Panc1 (cell line): ENCODE measurements around the gene CDC123. TPM values are rescaled to one million over a fixed set of nuclear protein-coding genes. Genes with fewer than 3 reads are reported as not detected.
"Not testable (repeated sequence)": the region's sequence is repeated elsewhere in the genome, so short reads cannot be mapped to it uniquely, and the experiment has no call there.

ENCODE experiments used
- ATAC-seq: fragments of 200-7000 bp; cut with Tn5 transposase; 2 replicates; pipeline ENCODE4 v1.9.1; 2020; ENCODE audit warnings: mild to moderate bottlenecking, moderate library complexity
- BruUV-seq: library from RNA; stranded (reverse); fragments of 400-500 nt; replicated peaks from 2 replicates; lab custom pipeline; 2021; lab: Mats Ljungman, UMichigan
- CTCF ChIA-PET: fragments of 300-600 bp; sonication (Branson Sonifier 250); formaldehyde crosslinking; loops from one replicate; lab custom pipeline; 2022; ENCODE audit warnings: antibody characterized with exemption; lab: Charles Lee
- POLR2A ChIA-PET: fragments of 300-600 bp; sonication (Branson Sonifier 250); formaldehyde crosslinking; loops from one replicate; lab custom pipeline; 2022; ENCODE audit warnings: antibody characterized with exemption; lab: Charles Lee
- DNase-seq: peaks from one replicate; pipeline ENCODE4 v3.0.0-alpha.2; 2010; ENCODE audit warnings: low read depth, low spot score
- H3K27ac ChIP-seq: 2 replicates; pipeline ENCODE4 v1.5.1; 2011; ENCODE audit warnings: mild to moderate bottlenecking, low read length, inconsistent platforms
- H3K27me3 ChIP-seq: fragments of 200-500 bp; sonication (Bioruptor generic); 2 replicates; pipeline ENCODE4 v1.6.0; 2014; ENCODE audit warnings: low read length, inconsistent platforms; ENCODE audit not compliant: control insufficient read depth, insufficient read depth
- H3K36me3 ChIP-seq: fragments of 200-500 bp; sonication (Bioruptor generic); 2 replicates; pipeline ENCODE4 v1.5.1; 2014; ENCODE audit warnings: inconsistent platforms, mild to moderate bottlenecking, low read length, moderate library complexity; ENCODE audit not compliant: control insufficient read depth, insufficient read depth
- H3K4me1 ChIP-seq: 2 replicates; pipeline ENCODE4 v1.5.1; 2011; ENCODE audit warnings: inconsistent platforms, mild to moderate bottlenecking, low read length, moderate library complexity; ENCODE audit not compliant: control insufficient read depth, insufficient read depth
- H3K4me3 ChIP-seq, 2 experiments: 2 replicates each; pipeline ENCODE4 v1.5.1; 2011 to 2012; ENCODE audit warnings: low read depth in 2 of 2, low read length in 2 of 2, mild to moderate bottlenecking in 2 of 2, inconsistent platforms in 1 of 2, moderate library complexity in 1 of 2
- H3K9me3 ChIP-seq: fragments of 200-500 bp; sonication (Bioruptor generic); 2 replicates; pipeline ENCODE4 v1.5.1; 2014; ENCODE audit warnings: low read depth, mild to moderate bottlenecking, inconsistent platforms, low read length, moderate library complexity; ENCODE audit not compliant: control insufficient read depth, insufficient read depth
- POLR2AphosphoS5 ChIP-seq: IDR thresholded peaks from 2 replicates; pipeline ENCODE4 v1.6.1; 2012; ENCODE audit warnings: mild to moderate bottlenecking, low read depth, low read length, moderate library complexity
- SIN3A ChIP-seq: IDR thresholded peaks from 2 replicates; pipeline ENCODE4 v1.6.1; 2012; ENCODE audit warnings: low read depth, mild to moderate bottlenecking, low read length, moderate library complexity, borderline replicate concordance; ENCODE audit not compliant: insufficient read depth
- TCF7L2 ChIP-seq: IDR thresholded peaks from 2 replicates; pipeline ENCODE4 v1.6.1; 2011; ENCODE audit warnings: mild to moderate bottlenecking, low read depth, low read length, inconsistent platforms
- in situ Hi-C: cut with HindIII; loops from 2 replicates; pipeline ENCODE4 v1.10.0; 2016; ENCODE audit warnings: low sequenced_read_pairs, low pct_unique_long_range_greater_than_20kb
- intact Hi-C: fragments of 100-400 bp; cut with micrococcal nuclease; formaldehyde crosslinking; loops from one replicate; pipeline ENCODE4 v1.10.0; 2022; ENCODE audit not compliant: unreplicated experiment
- total RNA-seq: library from RNA; stranded (reverse); gene quantifications from one replicate; pipeline ENCODE4 v1.2.1, GENCODE V29; 2021; ENCODE audit not compliant: unreplicated experiment
- TF ChIP-seq, protein P1 (sequence below): fragments of 450-650 bp; IDR thresholded peaks from 2 replicates; pipeline ENCODE4 v1.5.1; 2017; ENCODE audit warnings: mild to moderate bottlenecking
- TF ChIP-seq, protein P2 (sequence below), 2 experiments: IDR thresholded peaks; 2 replicates each; pipeline ENCODE4 v1.6.1; 2011 to 2012; ENCODE audit warnings: low read depth in 2 of 2, control low read depth in 1 of 2, low read length in 1 of 2, mild to moderate bottlenecking in 1 of 2, moderate library complexity in 1 of 2; ENCODE audit not compliant: insufficient read depth in 1 of 2

The CDC123 gene
- total RNA-seq, 1 experiment from 2014 or later: 66.3 TPM

DNA sequence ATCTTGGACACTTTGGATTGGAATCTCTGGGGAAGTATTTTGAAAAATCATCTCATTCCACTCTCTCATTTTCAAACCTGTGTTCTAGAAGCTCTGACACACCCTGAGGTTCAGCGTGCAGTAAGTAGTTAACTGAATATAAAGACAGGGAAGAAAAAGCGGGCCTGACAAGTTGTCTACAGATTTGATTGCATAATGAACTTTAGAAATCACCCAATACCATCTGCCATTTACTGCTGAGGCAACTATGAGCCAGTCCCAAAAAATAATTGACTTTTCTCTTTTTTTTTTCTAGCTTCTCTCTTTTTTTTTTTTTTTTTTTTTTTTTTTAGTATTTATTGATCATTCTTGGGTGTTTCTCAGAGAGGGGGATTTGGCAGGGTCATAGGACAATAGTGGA is 29.5 kb downstream of the CDC123 start (continued):
- no peak for TF ChIP-seq SIN3A

DNA sequence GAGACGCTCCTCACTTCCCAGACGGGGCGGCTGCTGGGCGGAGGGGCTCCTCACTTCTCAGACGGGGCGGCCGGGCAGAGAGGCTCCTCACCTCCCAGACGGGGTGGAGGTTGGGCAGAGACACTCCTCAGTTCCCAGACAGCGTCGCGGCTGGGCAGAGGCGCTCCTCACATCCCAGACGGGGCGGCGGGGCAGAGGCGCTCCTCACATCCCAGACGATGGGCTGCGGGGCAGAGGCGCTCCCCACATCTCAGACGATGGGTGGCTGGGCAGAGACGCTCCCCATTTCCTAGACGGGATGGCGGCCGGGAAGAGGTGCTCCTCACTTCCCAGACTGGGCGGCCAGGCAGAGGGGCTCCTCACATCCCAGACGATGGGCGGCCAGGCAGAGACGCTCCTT is 30.4 kb downstream of the CDC123 start:
- POLR2A ChIA-PET, ATAC-seq, intact Hi-C loops, in situ Hi-C loops, H3K36me3 ChIP-seq, H3K9me3 ChIP-seq, H3K4me3 ChIP-seq, H3K27ac ChIP-seq, CTCF ChIA-PET, BruUV-seq, H3K27me3 ChIP-seq, H3K4me1 ChIP-seq, DNase-seq: not testable (repeated sequence)

DNA sequence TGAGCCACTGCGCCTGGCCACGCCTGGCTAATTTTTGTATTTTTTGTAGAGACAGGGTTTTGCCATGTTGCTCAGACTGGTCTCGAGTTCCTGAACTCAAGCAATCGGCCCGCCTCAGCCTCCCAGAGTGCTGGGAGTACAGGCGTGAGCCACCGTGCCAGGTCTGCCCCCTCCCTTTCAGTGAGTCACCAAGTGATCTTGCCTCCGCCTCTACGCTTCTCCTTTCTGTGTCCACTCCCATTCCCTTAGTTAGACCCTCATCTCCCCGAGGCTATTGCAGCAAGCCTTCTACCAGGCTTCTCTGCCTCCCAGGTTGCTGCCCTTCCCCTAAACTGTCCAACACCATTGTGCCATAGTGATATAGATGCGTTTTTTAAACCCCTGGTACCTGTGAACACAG is 32.9 kb downstream of the CDC123 start:
- intact Hi-C loops (no loop called here), in situ Hi-C loops (no loop called here)
- Histone ChIP-seq H3K4me1 (no peaks in the 10 kb centered on the region), H3K36me3 (peaks cover 9% of the 10 kb centered on the region), H3K9me3 (no peaks in the 10 kb centered on the region), H3K27ac (no peak overlapping the region), H3K4me3 (no peak overlapping the region), H3K27me3 (no peaks in the 10 kb centered on the region)
- CTCF ChIA-PET: no interaction called here
- ATAC-seq: no peak
- no TSS peak for BruUV-seq
- no peak for TF ChIP-seq POLR2AphosphoS5
- no peak for DNase-seq
- POLR2A ChIA-PET: no interaction called here

DNA sequence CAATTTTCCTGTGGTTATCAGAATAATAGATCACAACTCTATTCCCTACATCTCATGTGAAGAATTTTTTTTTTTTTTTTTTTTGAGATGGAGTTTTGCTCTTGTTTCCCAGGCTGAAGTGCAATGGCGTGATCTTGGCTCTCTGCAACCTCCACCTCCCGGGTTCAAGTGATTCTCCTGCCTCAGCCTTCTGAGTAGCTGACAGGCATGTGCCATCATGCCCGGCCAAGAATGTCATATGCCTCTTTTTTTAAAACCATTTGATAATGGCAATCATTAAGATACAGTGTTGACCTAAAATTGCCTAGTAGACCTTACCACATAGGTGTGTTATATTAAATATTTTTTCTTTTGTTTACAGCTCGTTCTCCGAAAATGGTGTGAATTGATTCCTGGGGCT is 38.7 kb downstream of the CDC123 start:
- in situ Hi-C loops, DNase-seq, H3K27ac ChIP-seq, H3K4me3 ChIP-seq, H3K9me3 ChIP-seq, POLR2A ChIA-PET, BruUV-seq, intact Hi-C loops, H3K4me1 ChIP-seq, CTCF ChIA-PET, H3K27me3 ChIP-seq, ATAC-seq: not testable (repeated sequence)
- peaks cover 12% of the 10 kb centered on the region for H3K36me3 ChIP-seq

DNA sequence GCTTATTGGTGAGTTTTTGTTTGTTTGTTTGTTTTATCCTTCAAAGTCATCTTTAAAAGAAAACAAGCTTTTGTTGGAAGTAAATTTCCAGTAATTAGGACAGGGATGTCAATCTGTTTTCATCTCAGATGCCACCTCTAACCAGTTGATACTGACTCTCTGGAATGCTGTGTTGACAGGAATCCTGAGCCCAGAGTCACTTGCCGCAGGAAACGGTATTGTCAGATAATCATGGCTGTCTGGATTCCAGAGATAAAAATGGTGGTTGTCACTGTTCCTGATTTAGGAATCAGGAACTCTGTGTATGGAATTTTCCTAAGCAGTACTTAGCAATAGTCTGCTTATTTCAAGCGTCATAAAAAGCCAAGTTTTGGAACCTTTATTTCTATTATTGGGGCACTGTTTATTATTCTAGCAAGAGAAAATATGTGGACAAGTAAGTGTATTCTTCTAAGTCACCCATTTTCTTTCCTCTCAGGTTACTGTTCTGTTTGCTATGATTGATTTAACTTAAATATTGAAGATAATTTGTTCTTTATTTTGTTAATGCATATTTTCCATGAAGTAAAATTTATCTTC is 39.2 kb downstream of the CDC123 start:
- in situ Hi-C loops: no loop called here
- no peak overlapping the region for H3K27ac ChIP-seq

More for the DNA sequence above, 39.2 kb downstream of the CDC123 start:
- Histone ChIP-seq H3K36me3 (peaks cover 12% of the 10 kb centered on the region), H3K4me3 (no peak overlapping the region), H3K4me1 (no peaks in the 10 kb centered on the region), H3K9me3 (no peaks in the 10 kb centered on the region), H3K27me3 (no peaks in the 10 kb centered on the region)
- DNase-seq (no peak), ATAC-seq (no peak)
- TF ChIP-seq TCF7L2: no peak
- TF ChIP-seq, protein P1, sequence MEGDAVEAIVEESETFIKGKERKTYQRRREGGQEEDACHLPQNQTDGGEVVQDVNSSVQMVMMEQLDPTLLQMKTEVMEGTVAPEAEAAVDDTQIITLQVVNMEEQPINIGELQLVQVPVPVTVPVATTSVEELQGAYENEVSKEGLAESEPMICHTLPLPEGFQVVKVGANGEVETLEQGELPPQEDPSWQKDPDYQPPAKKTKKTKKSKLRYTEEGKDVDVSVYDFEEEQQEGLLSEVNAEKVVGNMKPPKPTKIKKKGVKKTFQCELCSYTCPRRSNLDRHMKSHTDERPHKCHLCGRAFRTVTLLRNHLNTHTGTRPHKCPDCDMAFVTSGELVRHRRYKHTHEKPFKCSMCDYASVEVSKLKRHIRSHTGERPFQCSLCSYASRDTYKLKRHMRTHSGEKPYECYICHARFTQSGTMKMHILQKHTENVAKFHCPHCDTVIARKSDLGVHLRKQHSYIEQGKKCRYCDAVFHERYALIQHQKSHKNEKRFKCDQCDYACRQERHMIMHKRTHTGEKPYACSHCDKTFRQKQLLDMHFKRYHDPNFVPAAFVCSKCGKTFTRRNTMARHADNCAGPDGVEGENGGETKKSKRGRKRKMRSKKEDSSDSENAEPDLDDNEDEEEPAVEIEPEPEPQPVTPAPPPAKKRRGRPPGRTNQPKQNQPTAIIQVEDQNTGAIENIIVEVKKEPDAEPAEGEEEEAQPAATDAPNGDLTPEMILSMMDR: no peak
- TF ChIP-seq SIN3A: no peak
- no peak for TF ChIP-seq POLR2AphosphoS5
- TF ChIP-seq, protein P2, sequence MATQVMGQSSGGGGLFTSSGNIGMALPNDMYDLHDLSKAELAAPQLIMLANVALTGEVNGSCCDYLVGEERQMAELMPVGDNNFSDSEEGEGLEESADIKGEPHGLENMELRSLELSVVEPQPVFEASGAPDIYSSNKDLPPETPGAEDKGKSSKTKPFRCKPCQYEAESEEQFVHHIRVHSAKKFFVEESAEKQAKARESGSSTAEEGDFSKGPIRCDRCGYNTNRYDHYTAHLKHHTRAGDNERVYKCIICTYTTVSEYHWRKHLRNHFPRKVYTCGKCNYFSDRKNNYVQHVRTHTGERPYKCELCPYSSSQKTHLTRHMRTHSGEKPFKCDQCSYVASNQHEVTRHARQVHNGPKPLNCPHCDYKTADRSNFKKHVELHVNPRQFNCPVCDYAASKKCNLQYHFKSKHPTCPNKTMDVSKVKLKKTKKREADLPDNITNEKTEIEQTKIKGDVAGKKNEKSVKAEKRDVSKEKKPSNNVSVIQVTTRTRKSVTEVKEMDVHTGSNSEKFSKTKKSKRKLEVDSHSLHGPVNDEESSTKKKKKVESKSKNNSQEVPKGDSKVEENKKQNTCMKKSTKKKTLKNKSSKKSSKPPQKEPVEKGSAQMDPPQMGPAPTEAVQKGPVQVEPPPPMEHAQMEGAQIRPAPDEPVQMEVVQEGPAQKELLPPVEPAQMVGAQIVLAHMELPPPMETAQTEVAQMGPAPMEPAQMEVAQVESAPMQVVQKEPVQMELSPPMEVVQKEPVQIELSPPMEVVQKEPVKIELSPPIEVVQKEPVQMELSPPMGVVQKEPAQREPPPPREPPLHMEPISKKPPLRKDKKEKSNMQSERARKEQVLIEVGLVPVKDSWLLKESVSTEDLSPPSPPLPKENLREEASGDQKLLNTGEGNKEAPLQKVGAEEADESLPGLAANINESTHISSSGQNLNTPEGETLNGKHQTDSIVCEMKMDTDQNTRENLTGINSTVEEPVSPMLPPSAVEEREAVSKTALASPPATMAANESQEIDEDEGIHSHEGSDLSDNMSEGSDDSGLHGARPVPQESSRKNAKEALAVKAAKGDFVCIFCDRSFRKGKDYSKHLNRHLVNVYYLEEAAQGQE (IDR thresholded peaks at IDR 0.05; ENCODE audit: insufficient read depth in 1 of 2, low read depth in 2 of 2, low read length in 1 of 2): no peak
- POLR2A ChIA-PET: no interaction called here
- intact Hi-C loops: no loop called here
- CTCF ChIA-PET: no interaction called here
- no TSS peak for BruUV-seq
